Stimulated activated naive B cell treated with anti-CD40 and anti-IgM and Interleukin-4, amounts not matched to agents 10 μg/mL and 1 μg/mL and 100 μg/mL, for 72 hours (primary cell): Measurements from ENCODE around the gene SPAG16.

Experiments used
- ATAC-seq, 2 donors: fragments of 150-1000 bp; cut with Tn5 transposase; replicated peaks; 2 replicates each; pipeline ENCODE4 v1.10.0; 2021; ENCODE audit warnings: moderate library complexity in 1 of 2
- DNase-seq: peaks from one replicate; pipeline ENCODE4 v3.0.0; 2021
- H3K27ac Mint-ChIP-seq: one replicate; pipeline ENCODE4 v1.8.0; 2022; ENCODE audit warnings: mild to moderate bottlenecking, mixed read lengths
- H3K27me3 Mint-ChIP-seq, 2 donors: one replicate each; pipeline ENCODE4 v1.8.0; 2022; ENCODE audit warnings: mixed read lengths in 2 of 2
- H3K36me3 Mint-ChIP-seq, 2 donors: one replicate each; pipeline ENCODE4 v1.8.0; 2022; ENCODE audit warnings: mixed read lengths in 2 of 2, mild to moderate bottlenecking in 1 of 2
- H3K4me1 Mint-ChIP-seq, 2 donors: one replicate each; pipeline ENCODE4 v1.8.0; 2022; ENCODE audit warnings: mixed read lengths in 2 of 2, mild to moderate bottlenecking in 1 of 2
- H3K4me3 Mint-ChIP-seq, 2 donors: one replicate each; pipeline ENCODE4 v1.8.0; 2022; ENCODE audit warnings: mild to moderate bottlenecking in 2 of 2, mixed read lengths in 2 of 2, moderate library complexity in 1 of 2
- H3K9me3 Mint-ChIP-seq, 2 donors: one replicate each; pipeline ENCODE4 v1.8.0; 2022; ENCODE audit warnings: mixed read lengths in 2 of 2, mild to moderate bottlenecking in 1 of 2

SPAG16 gene

GRCh38 chr2:214098811-214099210 lies 814.5 kb downstream of the SPAG16 start:
- no peaks in the 10 kb centered on the region for H3K36me3 Mint-ChIP-seq
- H3K4me3 Mint-ChIP-seq = no peak overlapping the region
- H3K27ac Mint-ChIP-seq = no peak overlapping the region
- H3K4me1 Mint-ChIP-seq = no peaks in the 10 kb centered on the region
- no peak for ATAC-seq
- H3K27me3 Mint-ChIP-seq = no peaks in the 10 kb centered on the region
- no peak for DNase-seq
- H3K9me3 Mint-ChIP-seq = peaks cover 0 to 4% of the 10 kb centered on the region in 2 donors

GRCh38 chr2:214100488-214100887 lies 816.2 kb downstream of the SPAG16 start:
- Mint-ChIP-seq H3K27ac (no peak overlapping the region), H3K27me3 (no peaks in the 10 kb centered on the region), H3K36me3 (no peaks in the 10 kb centered on the region), H3K4me1 (no peaks in the 10 kb centered on the region), H3K9me3 (peaks cover 0 to 4% of the 10 kb centered on the region in 2 donors), H3K4me3 (no peak overlapping the region)
- ATAC-seq = no peak
- no peak for DNase-seq

- DNase-seq (no peak), ATAC-seq (peak in 1 of 2 donors; percentile 12)
- H3K27ac Mint-ChIP-seq = no peak overlapping the region
- H3K36me3 Mint-ChIP-seq = no peaks in the 10 kb centered on the region
- no peaks in the 10 kb centered on the region for H3K27me3 Mint-ChIP-seq
- no peaks in the 10 kb centered on the region for H3K4me1 Mint-ChIP-seq
- H3K9me3 Mint-ChIP-seq = peaks cover 0 to 4% of the 10 kb centered on the region in 2 donors
- no peak overlapping the region for H3K4me3 Mint-ChIP-seq
Measured at GRCh38 chr2:214103276-214104001, 819.2 kb downstream of the SPAG16 start.

GRCh38 chr2:214104219-214104618 lies 820.0 kb downstream of the SPAG16 start:
- Mint-ChIP-seq H3K27ac (no peak overlapping the region), H3K4me1 (no peaks in the 10 kb centered on the region), H3K27me3 (no peaks in the 10 kb centered on the region), H3K9me3 (peaks cover 0 to 4% of the 10 kb centered on the region in 2 donors), H3K4me3 (no peak overlapping the region), H3K36me3 (no peaks in the 10 kb centered on the region)
- ATAC-seq (peak in 1 of 2 donors; percentile 10), DNase-seq (no peak)

- peaks cover 0 to 4% of the 10 kb centered on the region in 2 donors for H3K9me3 Mint-ChIP-seq
- no peak overlapping the region for H3K4me3 Mint-ChIP-seq
- ATAC-seq (peak in 1 of 2 donors; percentile 25), DNase-seq (no peak)
- no peaks in the 10 kb centered on the region for H3K4me1 Mint-ChIP-seq
- no peak overlapping the region for H3K27ac Mint-ChIP-seq
- no peaks in the 10 kb centered on the region for H3K36me3 Mint-ChIP-seq
- H3K27me3 Mint-ChIP-seq = no peaks in the 10 kb centered on the region
Measured at GRCh38 chr2:214104967-214105366, 820.7 kb downstream of the SPAG16 start.

GRCh38 chr2:214107726-214108125 lies 823.5 kb downstream of the SPAG16 start:
- Mint-ChIP-seq H3K4me1 (no peaks in the 10 kb centered on the region), H3K27ac (no peak overlapping the region), H3K9me3 (peaks cover 0 to 7% of the 10 kb centered on the region in 2 donors), H3K36me3 (no peaks in the 10 kb centered on the region), H3K4me3 (no peak overlapping the region), H3K27me3 (no peaks in the 10 kb centered on the region)
- no peak for ATAC-seq
- no peak for DNase-seq

GRCh38 chr2:214108598-214108997 lies 824.3 kb downstream of the SPAG16 start:
- Mint-ChIP-seq H3K4me1 (no peaks in the 10 kb centered on the region), H3K36me3 (no peaks in the 10 kb centered on the region), H3K27me3 (no peaks in the 10 kb centered on the region), H3K4me3 (no peak overlapping the region), H3K9me3 (peaks cover 0 to 7% of the 10 kb centered on the region in 2 donors), H3K27ac (no peak overlapping the region)
- ATAC-seq = no peak
- DNase-seq = no peak

GRCh38 chr2:214117054-214117453 lies 832.8 kb downstream of the SPAG16 start:
- Mint-ChIP-seq H3K4me3 (no peak overlapping the region), H3K4me1 (no peaks in the 10 kb centered on the region), H3K9me3 (peaks cover 6 to 18% of the 10 kb centered on the region in 2 donors), H3K36me3 (no peaks in the 10 kb centered on the region), H3K27ac (no peak overlapping the region), H3K27me3 (no peaks in the 10 kb centered on the region)
- ATAC-seq (no peak), DNase-seq (no peak)

- Mint-ChIP-seq H3K9me3 (no peaks in the 10 kb centered on the region), H3K27ac (no peak overlapping the region), H3K36me3 (no peaks in the 10 kb centered on the region), H3K4me3 (no peak overlapping the region), H3K27me3 (no peaks in the 10 kb centered on the region), H3K4me1 (no peaks in the 10 kb centered on the region)
- ATAC-seq (no peak), DNase-seq (no peak)
Measured at GRCh38 chr2:214126135-214126534, 841.9 kb downstream of the SPAG16 start.

- no peak for ATAC-seq
- Mint-ChIP-seq H3K36me3 (no peaks in the 10 kb centered on the region), H3K27ac (no peak overlapping the region), H3K4me3 (no peak overlapping the region), H3K27me3 (no peaks in the 10 kb centered on the region), H3K4me1 (no peaks in the 10 kb centered on the region), H3K9me3 (no peaks in the 10 kb centered on the region)
- DNase-seq = no peak
Measured at GRCh38 chr2:214127170-214127569, 842.9 kb downstream of the SPAG16 start.

GRCh38 chr2:214127571-214127970 lies 843.3 kb downstream of the SPAG16 start:
- no peak overlapping the region for H3K27ac Mint-ChIP-seq
- no peaks in the 10 kb centered on the region for H3K4me1 Mint-ChIP-seq
- no peak overlapping the region for H3K4me3 Mint-ChIP-seq
- H3K36me3 Mint-ChIP-seq = no peaks in the 10 kb centered on the region
- ATAC-seq (no peak), DNase-seq (no peak)
- H3K27me3 Mint-ChIP-seq = no peaks in the 10 kb centered on the region
- peaks cover 0 to 1% of the 10 kb centered on the region in 2 donors for H3K9me3 Mint-ChIP-seq

- Mint-ChIP-seq H3K4me1 (no peaks in the 10 kb centered on the region), H3K4me3 (no peak overlapping the region), H3K27me3 (no peaks in the 10 kb centered on the region), H3K27ac (no peak overlapping the region), H3K9me3 (peaks cover 0 to 1% of the 10 kb centered on the region in 2 donors), H3K36me3 (no peaks in the 10 kb centered on the region)
- no peak for DNase-seq
- ATAC-seq = no peak
Measured at GRCh38 chr2:214128040-214128439, 843.8 kb downstream of the SPAG16 start.

GRCh38 chr2:214130114-214130513 lies 845.9 kb downstream of the SPAG16 start:
- Mint-ChIP-seq H3K4me3 (no peak overlapping the region), H3K9me3 (peaks cover 0 to 1% of the 10 kb centered on the region in 2 donors), H3K27ac (no peak overlapping the region), H3K27me3 (no peaks in the 10 kb centered on the region), H3K36me3 (no peaks in the 10 kb centered on the region), H3K4me1 (no peaks in the 10 kb centered on the region)
- DNase-seq (no peak), ATAC-seq (no peak)

- Mint-ChIP-seq H3K4me1 (no peaks in the 10 kb centered on the region), H3K36me3 (no peaks in the 10 kb centered on the region), H3K9me3 (peaks cover 0 to 1% of the 10 kb centered on the region in 2 donors), H3K27me3 (no peaks in the 10 kb centered on the region), H3K27ac (no peak overlapping the region), H3K4me3 (no peak overlapping the region)
- DNase-seq (no peak), ATAC-seq (no peak)
Measured at GRCh38 chr2:214135966-214136365, 851.7 kb downstream of the SPAG16 start.

- DNase-seq (no peak), ATAC-seq (no peak)
- no peak overlapping the region for H3K27ac Mint-ChIP-seq
- no peaks in the 10 kb centered on the region for H3K9me3 Mint-ChIP-seq
- H3K4me3 Mint-ChIP-seq = no peak overlapping the region
- H3K27me3 Mint-ChIP-seq = no peaks in the 10 kb centered on the region
- H3K36me3 Mint-ChIP-seq = no peaks in the 10 kb centered on the region
- H3K4me1 Mint-ChIP-seq = no peaks in the 10 kb centered on the region
Measured at GRCh38 chr2:214138779-214139178, 854.5 kb downstream of the SPAG16 start.
